Lower leg skin (tissue), 3 donors: ENCODE results near the gene UNC13A.

Experiments used
- POLR2A ChIP-seq, 2 donors: fragments of 450-650 bp; IDR thresholded peaks; one replicate each; pipeline ENCODE4 v1.6.1; 2016 to 2017; ENCODE audit warnings: antibody characterized with exemption in 2 of 2, mild to moderate bottlenecking in 1 of 2, moderate library complexity in 1 of 2
- TF ChIP-seq, protein P1 (sequence below), 3 donors: fragments of 450-650 bp; IDR thresholded peaks; one replicate each; pipeline ENCODE4 v1.5.1; 2016; ENCODE audit warnings: antibody characterized with exemption in 3 of 3, mild to moderate bottlenecking in 3 of 3, moderate library complexity in 2 of 3

DNA sequence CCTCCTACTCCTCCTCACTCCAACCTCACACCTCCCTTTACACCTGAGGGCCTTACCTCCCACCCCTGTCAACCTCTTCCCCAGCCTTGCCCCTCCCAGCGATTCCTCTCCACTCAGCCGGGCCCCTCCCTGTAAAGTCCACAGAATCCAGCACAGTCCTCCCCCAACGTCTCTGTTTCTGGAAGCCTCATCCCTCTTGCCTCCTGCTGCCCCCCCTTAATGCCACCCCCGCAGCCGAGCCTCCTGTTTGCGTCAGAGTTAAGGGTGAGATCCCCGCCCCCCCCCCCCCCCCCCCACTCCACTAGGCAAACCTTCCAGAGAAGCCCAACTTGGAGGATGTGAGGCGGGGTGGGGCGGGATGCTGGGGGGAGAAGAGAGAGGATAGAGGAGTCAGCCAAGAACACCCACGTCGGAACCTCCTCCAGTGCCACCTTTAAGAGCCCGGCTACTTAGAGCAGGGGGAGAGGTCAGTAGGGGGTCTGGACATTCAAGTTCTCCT is 2.1 kb downstream of the UNC13A start:
- TF ChIP-seq, protein P1, sequence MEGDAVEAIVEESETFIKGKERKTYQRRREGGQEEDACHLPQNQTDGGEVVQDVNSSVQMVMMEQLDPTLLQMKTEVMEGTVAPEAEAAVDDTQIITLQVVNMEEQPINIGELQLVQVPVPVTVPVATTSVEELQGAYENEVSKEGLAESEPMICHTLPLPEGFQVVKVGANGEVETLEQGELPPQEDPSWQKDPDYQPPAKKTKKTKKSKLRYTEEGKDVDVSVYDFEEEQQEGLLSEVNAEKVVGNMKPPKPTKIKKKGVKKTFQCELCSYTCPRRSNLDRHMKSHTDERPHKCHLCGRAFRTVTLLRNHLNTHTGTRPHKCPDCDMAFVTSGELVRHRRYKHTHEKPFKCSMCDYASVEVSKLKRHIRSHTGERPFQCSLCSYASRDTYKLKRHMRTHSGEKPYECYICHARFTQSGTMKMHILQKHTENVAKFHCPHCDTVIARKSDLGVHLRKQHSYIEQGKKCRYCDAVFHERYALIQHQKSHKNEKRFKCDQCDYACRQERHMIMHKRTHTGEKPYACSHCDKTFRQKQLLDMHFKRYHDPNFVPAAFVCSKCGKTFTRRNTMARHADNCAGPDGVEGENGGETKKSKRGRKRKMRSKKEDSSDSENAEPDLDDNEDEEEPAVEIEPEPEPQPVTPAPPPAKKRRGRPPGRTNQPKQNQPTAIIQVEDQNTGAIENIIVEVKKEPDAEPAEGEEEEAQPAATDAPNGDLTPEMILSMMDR (IDR thresholded peaks at IDR 0.05) = no peak
- no peak for TF ChIP-seq POLR2A (IDR thresholded peaks at IDR 0.05)
